Stomach (tissue), 4 donors: Measurements from ENCODE around the gene MRPL50.

Experiments
- POLR2A ChIP-seq, 4 donors: fragments of 450-650 bp; IDR thresholded peaks; one replicate each; pipeline ENCODE4 v1.6.1; 2016; ENCODE audit warnings: antibody characterized with exemption in 4 of 4, control low read depth in 2 of 4, mild to moderate bottlenecking in 1 of 4, moderate library complexity in 1 of 4
- POLR2AphosphoS5 ChIP-seq, 3 donors: sonication (generic); formaldehyde crosslinking; IDR thresholded peaks; one replicate each; pipeline ENCODE4 v1.6.1; 2016; ENCODE audit warnings: antibody characterized with exemption in 3 of 3
- TF ChIP-seq, protein P1 (sequence below), 7 experiments: fragments of 450-650 bp in 4 of 7; fragments of 200-600 bp in 3 of 7; sonication (generic) in 3 of 7; IDR thresholded peaks; one replicate each; pipeline ENCODE4 v1.5.1; 2016 to 2019; ENCODE audit warnings: antibody characterized with exemption in 7 of 7, control low read depth in 2 of 7, mild to moderate bottlenecking in 1 of 7

DNA sequence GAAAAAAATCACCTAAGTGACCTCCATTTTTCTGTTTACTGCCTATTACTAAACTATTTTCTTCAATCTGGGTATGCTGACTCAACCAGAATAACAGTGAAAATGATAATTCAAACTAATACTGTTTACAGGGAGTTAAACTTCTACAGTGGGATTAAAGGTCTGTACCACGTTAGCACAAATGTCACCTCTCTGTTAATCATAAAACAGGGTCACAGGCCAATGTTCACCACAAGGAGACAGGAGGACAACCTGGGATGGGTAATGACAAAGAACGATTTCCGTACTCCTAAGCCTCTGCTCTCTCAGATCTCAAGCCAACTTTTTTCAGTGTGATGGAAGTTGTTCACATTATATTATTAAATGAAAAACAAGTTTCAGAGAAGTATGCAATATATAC, 34.8 kb upstream of the MRPL50 start:
- TF ChIP-seq, protein P1, sequence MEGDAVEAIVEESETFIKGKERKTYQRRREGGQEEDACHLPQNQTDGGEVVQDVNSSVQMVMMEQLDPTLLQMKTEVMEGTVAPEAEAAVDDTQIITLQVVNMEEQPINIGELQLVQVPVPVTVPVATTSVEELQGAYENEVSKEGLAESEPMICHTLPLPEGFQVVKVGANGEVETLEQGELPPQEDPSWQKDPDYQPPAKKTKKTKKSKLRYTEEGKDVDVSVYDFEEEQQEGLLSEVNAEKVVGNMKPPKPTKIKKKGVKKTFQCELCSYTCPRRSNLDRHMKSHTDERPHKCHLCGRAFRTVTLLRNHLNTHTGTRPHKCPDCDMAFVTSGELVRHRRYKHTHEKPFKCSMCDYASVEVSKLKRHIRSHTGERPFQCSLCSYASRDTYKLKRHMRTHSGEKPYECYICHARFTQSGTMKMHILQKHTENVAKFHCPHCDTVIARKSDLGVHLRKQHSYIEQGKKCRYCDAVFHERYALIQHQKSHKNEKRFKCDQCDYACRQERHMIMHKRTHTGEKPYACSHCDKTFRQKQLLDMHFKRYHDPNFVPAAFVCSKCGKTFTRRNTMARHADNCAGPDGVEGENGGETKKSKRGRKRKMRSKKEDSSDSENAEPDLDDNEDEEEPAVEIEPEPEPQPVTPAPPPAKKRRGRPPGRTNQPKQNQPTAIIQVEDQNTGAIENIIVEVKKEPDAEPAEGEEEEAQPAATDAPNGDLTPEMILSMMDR (IDR thresholded peaks at IDR 0.05) = no peak
- TF ChIP-seq POLR2AphosphoS5 (IDR thresholded peaks at IDR 0.05) (no peak), POLR2A (IDR thresholded peaks at IDR 0.05) (no peak)
